ENCODE data around the gene TRPM4.

DNA sequence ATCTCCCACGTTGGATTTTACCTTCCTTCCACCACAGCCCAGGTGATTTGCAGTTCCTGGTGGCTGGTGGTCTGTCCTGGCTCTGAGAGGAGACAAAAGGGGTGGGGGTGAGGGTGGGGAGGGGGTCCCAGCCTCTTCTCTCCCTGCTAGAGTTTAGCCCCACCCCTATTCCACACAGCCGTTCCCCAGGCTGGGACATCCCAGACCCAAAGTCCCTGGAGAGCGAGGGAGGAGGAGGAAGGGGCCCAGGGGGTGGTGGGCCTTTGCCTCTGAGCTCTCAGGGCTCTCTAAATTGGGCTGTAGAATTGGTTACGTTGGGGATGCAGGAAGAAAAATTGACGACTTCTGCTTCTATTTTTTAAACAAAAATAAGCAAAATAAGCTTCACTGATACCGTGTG, 85.5 kb downstream of the TRPM4 start:
- TF ChIP-seq, protein P1, sequence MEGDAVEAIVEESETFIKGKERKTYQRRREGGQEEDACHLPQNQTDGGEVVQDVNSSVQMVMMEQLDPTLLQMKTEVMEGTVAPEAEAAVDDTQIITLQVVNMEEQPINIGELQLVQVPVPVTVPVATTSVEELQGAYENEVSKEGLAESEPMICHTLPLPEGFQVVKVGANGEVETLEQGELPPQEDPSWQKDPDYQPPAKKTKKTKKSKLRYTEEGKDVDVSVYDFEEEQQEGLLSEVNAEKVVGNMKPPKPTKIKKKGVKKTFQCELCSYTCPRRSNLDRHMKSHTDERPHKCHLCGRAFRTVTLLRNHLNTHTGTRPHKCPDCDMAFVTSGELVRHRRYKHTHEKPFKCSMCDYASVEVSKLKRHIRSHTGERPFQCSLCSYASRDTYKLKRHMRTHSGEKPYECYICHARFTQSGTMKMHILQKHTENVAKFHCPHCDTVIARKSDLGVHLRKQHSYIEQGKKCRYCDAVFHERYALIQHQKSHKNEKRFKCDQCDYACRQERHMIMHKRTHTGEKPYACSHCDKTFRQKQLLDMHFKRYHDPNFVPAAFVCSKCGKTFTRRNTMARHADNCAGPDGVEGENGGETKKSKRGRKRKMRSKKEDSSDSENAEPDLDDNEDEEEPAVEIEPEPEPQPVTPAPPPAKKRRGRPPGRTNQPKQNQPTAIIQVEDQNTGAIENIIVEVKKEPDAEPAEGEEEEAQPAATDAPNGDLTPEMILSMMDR (IDR thresholded peaks at IDR 0.05) = no peak
- no peak for TF ChIP-seq POLR2A (IDR thresholded peaks at IDR 0.05)

All from Peyer's patch (tissue), 4 donors.